Upper lobe of left lung (tissue), 6 donors: ENCODE measurements around the gene NCBP3. TPM values are rescaled to one million over a fixed set of nuclear protein-coding genes. Genes with fewer than 3 reads are reported as not detected.

Experiments used
- ATAC-seq, 2 donors: fragments of 200-7000 bp; cut with Tn5 transposase; one replicate each; pipeline ENCODE4 v1.9.1; 2022; ENCODE audit warnings: mild to moderate bottlenecking in 2 of 2, moderate library complexity in 2 of 2; ENCODE audit not compliant: low FRiP score in 2 of 2
- DNase-seq, 2 donors: peaks; one replicate each; pipeline ENCODE4 v3.0.0-alpha.2; 2019 to 2020
- H3K27ac ChIP-seq, 4 donors: fragments of 200-600 bp; sonication (generic); one replicate each; pipeline ENCODE4 v1.5.1; 2016 to 2019
- H3K27me3 ChIP-seq, 4 donors: fragments of 200-600 bp; sonication (generic); one replicate each; pipeline ENCODE4 v1.5.1; 2017 to 2019
- H3K36me3 ChIP-seq, 4 donors: fragments of 200-600 bp; sonication (generic); one replicate each; pipeline ENCODE4 v1.5.1; 2016 to 2019
- H3K4me1 ChIP-seq, 4 donors: fragments of 200-600 bp; sonication (generic); one replicate each; pipeline ENCODE4 v1.5.1; 2018 to 2019
- H3K4me3 ChIP-seq, 4 donors: fragments of 200-600 bp; sonication (generic); one replicate each; pipeline ENCODE4 v1.5.1; 2017 to 2019; ENCODE audit warnings: mild to moderate bottlenecking in 2 of 4, moderate library complexity in 1 of 4
- H3K9me3 ChIP-seq, 4 donors: fragments of 200-600 bp; sonication (generic); one replicate each; pipeline ENCODE4 v1.5.1; 2018 to 2019
- EP300 ChIP-seq, 4 donors: sonication (generic); formaldehyde crosslinking; IDR thresholded peaks; one replicate each; pipeline ENCODE4 v1.5.1; 2017; ENCODE audit warnings: antibody characterized with exemption in 4 of 4, control low read depth in 2 of 4
- POLR2A ChIP-seq, 4 donors: fragments of 450-650 bp; IDR thresholded peaks; one replicate each; pipeline ENCODE4 v1.5.1; 2016 to 2017; ENCODE audit warnings: antibody characterized with exemption in 4 of 4, mild to moderate bottlenecking in 2 of 4
- POLR2AphosphoS5 ChIP-seq, 2 donors: sonication (generic); formaldehyde crosslinking; IDR thresholded peaks; one replicate each; pipeline ENCODE4 v1.5.1; 2017; ENCODE audit warnings: antibody characterized with exemption in 2 of 2
- WGBS, 2 donors: methylation state at CpG; one replicate each; pipeline ENCODE4 v1.1.5; 2017 to 2018; 5-methylcytosine and 5-hydroxymethylcytosine counted together
- total RNA-seq, 6 donors: library from RNA; depleted of rRNA in 4 of 6; stranded (reverse); fragments of >200 nt in 4 of 6; gene quantifications; one replicate each; pipeline versions ENCODE4 v1.1.0 to v1.2.1, GENCODE V29; 2016 to 2021
- TF ChIP-seq, protein P1 (sequence below), 6 experiments: fragments of 450-650 bp in 4 of 6; fragments of 200-600 bp in 2 of 6; sonication (generic) in 2 of 6; IDR thresholded peaks; one replicate each; pipeline ENCODE4 v1.5.1; 2016 to 2019; ENCODE audit warnings: antibody characterized with exemption in 6 of 6
- donor health status: DM: no; HTN: no; CAD: no; lungs with moderate emphysema.
- donor health status: DM: no; HTN: yes; CAD: no; lungs with severe emphysema.

Gene NCBP3, protein sequence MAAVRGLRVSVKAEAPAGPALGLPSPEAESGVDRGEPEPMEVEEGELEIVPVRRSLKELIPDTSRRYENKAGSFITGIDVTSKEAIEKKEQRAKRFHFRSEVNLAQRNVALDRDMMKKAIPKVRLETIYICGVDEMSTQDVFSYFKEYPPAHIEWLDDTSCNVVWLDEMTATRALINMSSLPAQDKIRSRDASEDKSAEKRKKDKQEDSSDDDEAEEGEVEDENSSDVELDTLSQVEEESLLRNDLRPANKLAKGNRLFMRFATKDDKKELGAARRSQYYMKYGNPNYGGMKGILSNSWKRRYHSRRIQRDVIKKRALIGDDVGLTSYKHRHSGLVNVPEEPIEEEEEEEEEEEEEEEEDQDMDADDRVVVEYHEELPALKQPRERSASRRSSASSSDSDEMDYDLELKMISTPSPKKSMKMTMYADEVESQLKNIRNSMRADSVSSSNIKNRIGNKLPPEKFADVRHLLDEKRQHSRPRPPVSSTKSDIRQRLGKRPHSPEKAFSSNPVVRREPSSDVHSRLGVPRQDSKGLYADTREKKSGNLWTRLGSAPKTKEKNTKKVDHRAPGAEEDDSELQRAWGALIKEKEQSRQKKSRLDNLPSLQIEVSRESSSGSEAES
- total RNA-seq = 10 to 100 TPM; 17.3 to 43.0 (median 32.5) TPM

DNA sequence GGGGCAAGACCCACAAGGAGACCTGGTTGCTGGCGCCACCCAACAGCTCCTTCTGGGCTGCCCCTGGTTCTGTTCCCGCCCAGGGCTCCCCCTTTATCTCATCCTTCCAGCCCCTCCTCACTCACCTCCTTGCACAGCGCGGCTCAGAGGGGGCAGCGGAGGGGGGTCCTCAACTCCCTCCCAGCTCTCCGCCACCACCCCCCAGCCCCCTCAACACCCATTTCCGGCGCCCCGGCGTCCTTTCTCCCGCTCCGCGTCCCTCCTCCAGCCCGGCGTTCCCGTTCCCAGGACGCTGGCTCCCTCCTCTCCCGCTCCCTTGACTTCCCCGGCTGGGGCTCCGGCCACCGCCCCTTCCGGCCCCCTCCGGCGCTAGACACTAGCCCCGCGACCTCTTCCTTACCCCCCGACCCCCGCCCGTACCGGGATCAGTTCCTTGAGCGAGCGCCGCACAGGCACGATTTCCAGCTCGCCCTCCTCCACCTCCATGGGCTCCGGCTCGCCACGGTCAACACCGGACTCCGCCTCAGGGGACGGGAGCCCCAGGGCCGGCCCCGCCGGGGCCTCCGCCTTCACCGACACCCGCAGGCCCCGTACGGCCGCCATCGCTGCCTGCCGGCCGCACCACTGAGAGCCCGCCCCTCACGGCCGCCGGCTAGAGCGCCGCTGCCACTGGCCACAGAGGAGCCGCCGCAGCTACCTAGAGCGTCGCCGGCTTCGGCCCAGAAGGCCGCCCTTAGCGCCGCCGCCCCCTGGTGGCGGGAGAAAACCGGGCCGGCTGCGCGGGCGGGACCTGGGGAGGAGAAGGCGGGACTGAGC is at the start of gene NCBP3:
TSS of gene NCBP3 (minus strand) at position 626 of the 816 bp plus-strand sequence. CDS start at position 603, 23 bp downstream.
- no peaks in the 10 kb centered on the region for H3K9me3 ChIP-seq
- peaks cover 16 to 20% (median 18%) of the 10 kb centered on the region in 4 donors for H3K4me1 ChIP-seq
- H3K4me3 ChIP-seq = peak within 1 kb of the TSS; percentile 70 to 96 (median 81)
- H3K36me3 ChIP-seq = peaks cover 6 to 33% (median 13%) of the 10 kb centered on the region in 4 donors
- 0% methylated on average over 22 to 40 of the region's 76 CpGs for WGBS, 2 donors
- TF ChIP-seq EP300 (IDR thresholded peaks at IDR 0.05) = peak in 1 of 4 donors; percentile 16
- TF ChIP-seq, protein P1, sequence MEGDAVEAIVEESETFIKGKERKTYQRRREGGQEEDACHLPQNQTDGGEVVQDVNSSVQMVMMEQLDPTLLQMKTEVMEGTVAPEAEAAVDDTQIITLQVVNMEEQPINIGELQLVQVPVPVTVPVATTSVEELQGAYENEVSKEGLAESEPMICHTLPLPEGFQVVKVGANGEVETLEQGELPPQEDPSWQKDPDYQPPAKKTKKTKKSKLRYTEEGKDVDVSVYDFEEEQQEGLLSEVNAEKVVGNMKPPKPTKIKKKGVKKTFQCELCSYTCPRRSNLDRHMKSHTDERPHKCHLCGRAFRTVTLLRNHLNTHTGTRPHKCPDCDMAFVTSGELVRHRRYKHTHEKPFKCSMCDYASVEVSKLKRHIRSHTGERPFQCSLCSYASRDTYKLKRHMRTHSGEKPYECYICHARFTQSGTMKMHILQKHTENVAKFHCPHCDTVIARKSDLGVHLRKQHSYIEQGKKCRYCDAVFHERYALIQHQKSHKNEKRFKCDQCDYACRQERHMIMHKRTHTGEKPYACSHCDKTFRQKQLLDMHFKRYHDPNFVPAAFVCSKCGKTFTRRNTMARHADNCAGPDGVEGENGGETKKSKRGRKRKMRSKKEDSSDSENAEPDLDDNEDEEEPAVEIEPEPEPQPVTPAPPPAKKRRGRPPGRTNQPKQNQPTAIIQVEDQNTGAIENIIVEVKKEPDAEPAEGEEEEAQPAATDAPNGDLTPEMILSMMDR (IDR thresholded peaks at IDR 0.05) = peak; percentile 95 to 100 (median 98)
- peak; percentile 87 for TF ChIP-seq POLR2AphosphoS5 (IDR thresholded peaks at IDR 0.05)
- TF ChIP-seq POLR2A (IDR thresholded peaks at IDR 0.05) = peak in 3 of 4 donors; percentile 66 to 91 (median 88)
- ATAC-seq = peak; percentile 98 to 100
- no peaks in the 10 kb centered on the region for H3K27me3 ChIP-seq
- DNase-seq = peak; percentile 96 to 98
- peak within 1 kb of the TSS; percentile 87 to 98 (median 94) for H3K27ac ChIP-seq

DNA sequence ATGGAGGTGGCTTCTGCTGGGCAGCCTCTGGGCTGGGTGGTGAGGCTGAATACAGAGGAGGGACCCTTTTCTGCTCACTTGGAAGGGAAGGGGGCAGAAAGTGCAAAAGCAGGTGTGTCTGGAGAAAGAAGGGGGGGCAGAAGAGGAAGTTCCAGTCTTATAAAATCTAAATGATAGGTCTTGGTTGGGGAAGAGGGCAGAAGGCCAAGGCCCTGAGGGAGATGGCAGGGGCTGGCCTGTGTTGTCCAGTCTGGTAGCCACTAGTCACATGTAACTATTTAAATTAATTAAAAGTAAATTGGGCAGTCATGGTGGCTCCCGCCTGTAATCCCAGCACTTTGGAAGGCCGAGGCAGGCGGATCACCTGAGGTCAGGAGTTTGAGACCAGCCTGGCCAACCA is 49.3 kb upstream of the NCBP3 start:
- Histone ChIP-seq H3K27me3 (peaks cover 0 to 3% (median 0%) of the 10 kb centered on the region in 4 donors), H3K27ac (peak overlapping the region; percentile 52 to 90 (median 80)), H3K36me3 (no peaks in the 10 kb centered on the region), H3K4me3 (no peak overlapping the region), H3K9me3 (no peaks in the 10 kb centered on the region), H3K4me1 (peaks cover 46 to 57% (median 52%) of the 10 kb centered on the region in 4 donors)
- TF ChIP-seq POLR2A (IDR thresholded peaks at IDR 0.05) (no peak), EP300 (IDR thresholded peaks at IDR 0.05) (no peak), POLR2AphosphoS5 (IDR thresholded peaks at IDR 0.05) (no peak)
- TF ChIP-seq, protein P1 (IDR thresholded peaks at IDR 0.05) = no peak
- DNase-seq (no peak), ATAC-seq (no peak)
- 87 to 92% methylated on average over 3 of the region's 3 CpGs for WGBS, 2 donors

DNA sequence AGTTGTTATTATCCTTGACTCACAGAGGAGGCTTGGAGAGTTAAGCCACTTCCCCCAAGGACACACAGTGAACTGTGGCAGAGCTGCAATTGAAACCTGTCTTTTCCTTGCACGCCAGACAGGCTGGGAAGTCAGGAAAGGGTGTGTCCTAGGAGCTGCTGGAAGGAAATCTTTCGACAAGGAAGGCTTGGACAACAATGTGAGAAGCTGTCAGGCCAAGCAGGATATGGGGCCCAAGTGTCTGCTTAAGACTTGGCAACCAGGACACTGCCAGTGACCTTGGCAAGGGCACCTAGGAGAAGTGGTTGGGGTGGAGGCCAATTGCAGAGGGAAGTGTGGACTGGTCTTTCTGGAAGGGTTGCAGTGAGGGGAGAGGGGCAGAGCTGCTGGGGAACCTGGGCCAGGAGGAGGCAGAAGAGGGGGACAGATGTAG is 48.9 kb upstream of the NCBP3 start:
- 2 to 13% methylated on average over 2 of the region's 2 CpGs for WGBS, 2 donors
- no peaks in the 10 kb centered on the region for H3K9me3 ChIP-seq
- peak; percentile 53 to 80 for TF ChIP-seq POLR2AphosphoS5 (IDR thresholded peaks at IDR 0.05)
- peak in 1 of 4 donors; percentile 74 for TF ChIP-seq EP300 (IDR thresholded peaks at IDR 0.05)
- TF ChIP-seq, protein P1 (IDR thresholded peaks at IDR 0.05) = no peak
- TF ChIP-seq POLR2A (IDR thresholded peaks at IDR 0.05) = peak in 1 of 4 donors; percentile 26
- ATAC-seq (peak in 1 of 2 donors; percentile 17), DNase-seq (peak in 1 of 2 donors; percentile 85)
- no peak overlapping the region for H3K4me3 ChIP-seq
- H3K36me3 ChIP-seq = no peaks in the 10 kb centered on the region
- peak overlapping the region; percentile 52 to 90 (median 80) for H3K27ac ChIP-seq
- peaks cover 50 to 61% (median 56%) of the 10 kb centered on the region in 4 donors for H3K4me1 ChIP-seq
- peaks cover 0 to 3% (median 0%) of the 10 kb centered on the region in 4 donors for H3K27me3 ChIP-seq

DNA sequence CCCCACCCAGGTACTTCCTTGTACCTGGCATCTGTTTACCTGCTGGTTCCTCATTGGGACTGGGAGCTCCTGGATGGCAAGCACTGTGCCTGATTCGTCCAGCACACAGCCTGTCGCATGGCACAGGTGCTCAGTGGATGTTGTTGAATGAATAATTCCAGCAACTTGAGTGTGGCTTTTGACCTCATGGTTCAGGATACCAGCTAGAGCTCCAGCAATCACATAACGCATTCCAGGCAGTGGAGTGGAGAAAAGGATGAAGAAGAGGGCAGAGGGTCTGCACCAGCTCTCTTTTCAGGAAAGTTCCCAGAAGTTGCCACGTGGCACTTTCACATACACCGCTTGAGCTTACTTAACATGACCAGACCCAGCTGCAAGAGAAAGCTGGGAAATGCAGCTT is 48.1 kb upstream of the NCBP3 start:
- H3K27me3 ChIP-seq = peaks cover 0 to 3% (median 0%) of the 10 kb centered on the region in 4 donors
- no peaks in the 10 kb centered on the region for H3K9me3 ChIP-seq
- peak overlapping the region; percentile 52 to 90 (median 80) for H3K27ac ChIP-seq
- no peak for DNase-seq
- no peak for TF ChIP-seq POLR2A (IDR thresholded peaks at IDR 0.05)
- no peak for TF ChIP-seq EP300 (IDR thresholded peaks at IDR 0.05)
- TF ChIP-seq POLR2AphosphoS5 (IDR thresholded peaks at IDR 0.05) = no peak
- TF ChIP-seq, protein P1 (IDR thresholded peaks at IDR 0.05) = no peak
- peaks cover 52 to 65% (median 59%) of the 10 kb centered on the region in 4 donors for H3K4me1 ChIP-seq
- ATAC-seq = no peak
- no peaks in the 10 kb centered on the region for H3K36me3 ChIP-seq
- H3K4me3 ChIP-seq = no peak overlapping the region
- WGBS, 2 donors = 59% methylated on average over 5 of the region's 5 CpGs
